ENCODE results near the gene HIRIP3. TPM values are rescaled to one million over a fixed set of nuclear protein-coding genes. Genes with fewer than 3 reads are reported as not detected.
A peak's percentile ranks its signal among the peaks of the same experiment; 100 is the strongest.

HIRIP3 gene
- total and polyA plus RNA-seq, 2 of the 13 experiments (the other 11 are each of a cell fraction or from before 2014, with no cell fraction given) = 12.6 to 17.2 TPM

GRCh38 chr16:30028438-30029076 is 33.1 kb upstream of the HIRIP3 start (continued):
- TF ChIP-seq ZNF407 (CRISPR knock-in tag; IDR thresholded peaks at IDR 0.05; ENCODE audit: not compliant biosample characterization) (no peak), ZNF510 (CRISPR knock-in tag; IDR thresholded peaks at IDR 0.05; ENCODE audit: low read depth) (no peak), DZIP1 (CRISPR knock-in tag; IDR thresholded peaks at IDR 0.05) (no peak), NFE2L2 (IDR thresholded peaks at IDR 0.05; ENCODE audit: low read length) (no peak), ZNF816 (CRISPR knock-in tag; IDR thresholded peaks at IDR 0.05; ENCODE audit: borderline replicate concordance) (no peak), ELK4 (CRISPR knock-in tag; IDR thresholded peaks at IDR 0.05; ENCODE audit: borderline replicate concordance) (no peak), ELF3 (CRISPR knock-in tag; IDR thresholded peaks at IDR 0.05) (0 out of 2 replicates have a peak, but pooled peaks have one; percentile 29), TOPORS (CRISPR knock-in tag; IDR thresholded peaks at IDR 0.05) (no peak), THAP11 (CRISPR knock-in tag; IDR thresholded peaks at IDR 0.05) (no peak), ZNF563 (CRISPR knock-in tag; IDR thresholded peaks at IDR 0.05) (no peak), ZNF556 (CRISPR knock-in tag; IDR thresholded peaks at IDR 0.05; ENCODE audit: borderline replicate concordance) (no peak), GPBP1L1 (CRISPR knock-in tag; IDR thresholded peaks at IDR 0.05) (no peak), TGIF2 (CRISPR knock-in tag; IDR thresholded peaks at IDR 0.05) (peak; percentile 44; the same call in 1 of the 2 replicates), RXRB (CRISPR knock-in tag; IDR thresholded peaks at IDR 0.05; ENCODE audit: borderline replicate concordance) (0 out of 2 replicates have a peak, but pooled peaks have one; percentile 30), MED13 (CRISPR knock-in tag; IDR thresholded peaks at IDR 0.05) (no peak), NCOR1 (IDR thresholded peaks at IDR 0.05; ENCODE audit: borderline replicate concordance, low read length) (no peak), SUZ12 (IDR thresholded peaks at IDR 0.05; ENCODE audit: low read depth, low read length) (no peak)

Data from HepG2 (cell line).